Nephron (organoid): ENCODE results near the gene THADA.

Experiments
- H3K27ac Mint-ChIP-seq, 3 experiments: 2 replicates each; pipeline ENCODE4 v1.8.0; 2020; ENCODE audit warnings: mixed read lengths in 3 of 3, mild to moderate bottlenecking in 2 of 3, moderate library complexity in 1 of 3
- H3K27me3 Mint-ChIP-seq: 2 replicates; pipeline ENCODE4 v1.8.0; 2021; ENCODE audit warnings: low read depth, mild to moderate bottlenecking, moderate library complexity, mixed read lengths
- H3K36me3 Mint-ChIP-seq: 2 replicates; pipeline ENCODE4 v1.8.0; 2020; ENCODE audit warnings: low read depth, mixed read lengths
- H3K4me1 Mint-ChIP-seq: 2 replicates; pipeline ENCODE4 v1.8.0; 2020; ENCODE audit warnings: mixed read lengths
- H3K4me3 Mint-ChIP-seq, 3 experiments: 2 replicates each; pipeline ENCODE4 v1.8.0; 2020; ENCODE audit warnings: mild to moderate bottlenecking in 3 of 3, mixed read lengths in 3 of 3, moderate library complexity in 2 of 3
- H3K9me3 Mint-ChIP-seq: 2 replicates; pipeline ENCODE4 v1.8.0; 2020; ENCODE audit warnings: mixed read lengths
- TF ChIP-seq, protein P1 (sequence below), 3 experiments: fragments of 200-600 bp; sonication (generic); IDR thresholded peaks; one replicate each; pipeline ENCODE4 v1.5.0; 2021; ENCODE audit warnings: antibody characterized with exemption in 3 of 3; ENCODE audit not compliant: unreplicated experiment in 3 of 3

THADA gene

DNA sequence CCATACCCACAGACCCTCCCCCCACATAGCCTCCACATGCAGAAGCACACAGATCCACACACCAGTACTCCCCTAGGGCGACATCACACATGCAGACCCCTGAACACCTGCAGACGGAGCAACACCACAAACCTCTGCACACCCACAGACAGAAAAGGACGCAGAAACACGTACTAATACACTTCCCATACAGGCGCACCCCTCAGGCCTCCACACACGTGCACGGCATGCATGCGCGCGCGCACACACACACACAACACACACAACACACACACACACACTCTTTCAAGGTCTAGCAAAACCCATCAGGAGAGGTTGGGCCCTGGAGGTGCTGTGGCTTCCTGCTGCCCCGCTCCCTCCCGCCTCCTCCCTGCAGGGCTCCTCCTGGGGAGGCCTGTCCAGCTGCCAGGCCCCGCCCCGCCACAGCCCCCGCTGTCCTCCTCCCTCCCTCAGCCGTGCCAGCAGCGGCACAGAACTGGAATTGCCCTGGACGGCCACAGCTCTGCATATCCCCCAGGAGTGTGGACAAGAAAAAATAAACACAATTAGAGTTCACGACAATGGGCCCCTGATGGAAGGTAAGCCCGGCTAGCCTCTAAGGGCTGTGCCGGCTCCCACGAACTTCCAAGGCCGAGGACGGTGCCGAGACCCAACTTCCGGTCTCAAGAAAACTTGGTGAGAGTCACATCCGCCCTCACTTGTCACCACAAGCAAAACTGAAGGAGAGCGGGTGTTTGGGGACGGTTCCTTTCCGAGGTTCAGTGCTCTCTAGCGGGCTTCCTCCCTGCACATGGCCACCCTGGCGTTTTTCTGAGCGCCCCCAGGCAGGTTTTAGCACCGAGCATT lies 376.2 kb downstream of the THADA start:
- Mint-ChIP-seq H3K4me1 (peaks cover 66% of the 10 kb centered on the region), H3K9me3 (no peaks in the 10 kb centered on the region), H3K36me3 (peaks cover 17% of the 10 kb centered on the region), H3K27ac (peak overlapping the region; percentile 98 to 100 (median 99)), H3K4me3 (peak overlapping the region; percentile 83 to 91 (median 89)), H3K27me3 (no peaks in the 10 kb centered on the region)
- TF ChIP-seq, protein P1, sequence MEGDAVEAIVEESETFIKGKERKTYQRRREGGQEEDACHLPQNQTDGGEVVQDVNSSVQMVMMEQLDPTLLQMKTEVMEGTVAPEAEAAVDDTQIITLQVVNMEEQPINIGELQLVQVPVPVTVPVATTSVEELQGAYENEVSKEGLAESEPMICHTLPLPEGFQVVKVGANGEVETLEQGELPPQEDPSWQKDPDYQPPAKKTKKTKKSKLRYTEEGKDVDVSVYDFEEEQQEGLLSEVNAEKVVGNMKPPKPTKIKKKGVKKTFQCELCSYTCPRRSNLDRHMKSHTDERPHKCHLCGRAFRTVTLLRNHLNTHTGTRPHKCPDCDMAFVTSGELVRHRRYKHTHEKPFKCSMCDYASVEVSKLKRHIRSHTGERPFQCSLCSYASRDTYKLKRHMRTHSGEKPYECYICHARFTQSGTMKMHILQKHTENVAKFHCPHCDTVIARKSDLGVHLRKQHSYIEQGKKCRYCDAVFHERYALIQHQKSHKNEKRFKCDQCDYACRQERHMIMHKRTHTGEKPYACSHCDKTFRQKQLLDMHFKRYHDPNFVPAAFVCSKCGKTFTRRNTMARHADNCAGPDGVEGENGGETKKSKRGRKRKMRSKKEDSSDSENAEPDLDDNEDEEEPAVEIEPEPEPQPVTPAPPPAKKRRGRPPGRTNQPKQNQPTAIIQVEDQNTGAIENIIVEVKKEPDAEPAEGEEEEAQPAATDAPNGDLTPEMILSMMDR (IDR thresholded peaks at IDR 0.05; ENCODE audit: unreplicated experiment in 3 of 3), result no peak

DNA sequence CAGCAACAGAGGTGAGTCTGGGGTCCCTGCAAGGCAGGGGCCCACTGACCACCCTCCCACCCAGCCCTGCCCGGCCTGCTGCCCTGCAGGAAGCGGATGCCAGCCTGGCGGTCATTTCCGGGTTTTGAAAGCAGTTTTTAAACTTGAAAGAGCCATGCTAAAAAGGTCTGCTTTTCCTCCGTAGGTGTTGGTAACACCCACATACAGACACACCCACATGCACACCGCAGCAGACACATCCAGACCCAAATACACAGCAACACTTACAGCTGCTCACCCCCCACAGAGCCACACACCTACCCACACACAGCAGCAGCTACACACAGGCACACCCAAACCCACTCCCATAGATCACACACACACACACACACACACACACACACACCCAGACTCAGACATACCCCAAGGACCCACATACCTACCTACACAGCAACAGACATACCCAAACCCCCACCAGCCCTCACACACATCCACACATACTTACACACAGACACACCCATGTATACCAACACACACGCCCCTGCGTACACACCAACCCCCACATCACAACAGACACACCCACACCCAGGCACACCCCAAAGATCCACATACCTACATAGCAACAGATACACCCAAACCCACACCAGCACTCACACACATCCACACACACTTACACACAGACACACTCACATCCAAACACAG lies 377.0 kb downstream of the THADA start:
- Mint-ChIP-seq H3K4me3 (peak overlapping the region; percentile 83 to 91 (median 89)), H3K4me1 (peaks cover 66% of the 10 kb centered on the region), H3K27me3 (no peaks in the 10 kb centered on the region), H3K36me3 (peaks cover 12% of the 10 kb centered on the region), H3K9me3 (no peaks in the 10 kb centered on the region), H3K27ac (peak overlapping the region; percentile 98 to 100 (median 99))
- TF ChIP-seq, protein P1 (IDR thresholded peaks at IDR 0.05; ENCODE audit: unreplicated experiment in 3 of 3), result no peak

DNA sequence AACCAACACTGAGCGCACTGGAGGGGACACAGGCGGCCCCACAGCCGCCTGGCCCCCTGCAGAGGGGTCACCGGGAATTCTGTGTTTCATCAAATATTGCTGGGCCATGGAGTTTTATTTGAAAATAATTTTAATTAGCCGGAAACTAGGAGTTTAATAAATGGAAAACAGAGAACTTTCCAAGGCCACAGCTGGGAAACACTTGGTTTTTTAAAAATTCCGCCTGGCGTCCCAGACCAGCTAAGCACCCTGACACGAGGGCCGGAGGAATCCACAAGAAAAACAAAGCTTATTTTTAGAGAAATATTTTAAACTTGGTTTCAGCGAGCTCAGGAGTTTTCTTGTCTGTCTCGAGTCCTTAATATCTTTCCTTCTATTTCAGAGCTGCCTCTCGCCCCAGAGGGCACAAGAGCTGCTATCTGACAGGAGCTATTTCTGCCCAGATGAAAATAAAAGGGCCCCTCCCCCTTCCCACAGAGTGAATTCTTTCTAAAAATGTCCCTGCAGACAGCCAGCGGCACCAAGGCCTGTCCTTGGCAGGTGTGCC lies 377.6 kb downstream of the THADA start:
- TF ChIP-seq, protein P1 (IDR thresholded peaks at IDR 0.05; ENCODE audit: unreplicated experiment in 3 of 3), result peak in 2 of 3 experiments; percentile 22 to 23
- Mint-ChIP-seq H3K4me3 (peak overlapping the region; percentile 53 to 63 (median 63)), H3K36me3 (peaks cover 6% of the 10 kb centered on the region), H3K27me3 (no peaks in the 10 kb centered on the region), H3K9me3 (no peaks in the 10 kb centered on the region), H3K27ac (peak overlapping the region; percentile 98 to 100 (median 99)), H3K4me1 (peaks cover 66% of the 10 kb centered on the region)

DNA sequence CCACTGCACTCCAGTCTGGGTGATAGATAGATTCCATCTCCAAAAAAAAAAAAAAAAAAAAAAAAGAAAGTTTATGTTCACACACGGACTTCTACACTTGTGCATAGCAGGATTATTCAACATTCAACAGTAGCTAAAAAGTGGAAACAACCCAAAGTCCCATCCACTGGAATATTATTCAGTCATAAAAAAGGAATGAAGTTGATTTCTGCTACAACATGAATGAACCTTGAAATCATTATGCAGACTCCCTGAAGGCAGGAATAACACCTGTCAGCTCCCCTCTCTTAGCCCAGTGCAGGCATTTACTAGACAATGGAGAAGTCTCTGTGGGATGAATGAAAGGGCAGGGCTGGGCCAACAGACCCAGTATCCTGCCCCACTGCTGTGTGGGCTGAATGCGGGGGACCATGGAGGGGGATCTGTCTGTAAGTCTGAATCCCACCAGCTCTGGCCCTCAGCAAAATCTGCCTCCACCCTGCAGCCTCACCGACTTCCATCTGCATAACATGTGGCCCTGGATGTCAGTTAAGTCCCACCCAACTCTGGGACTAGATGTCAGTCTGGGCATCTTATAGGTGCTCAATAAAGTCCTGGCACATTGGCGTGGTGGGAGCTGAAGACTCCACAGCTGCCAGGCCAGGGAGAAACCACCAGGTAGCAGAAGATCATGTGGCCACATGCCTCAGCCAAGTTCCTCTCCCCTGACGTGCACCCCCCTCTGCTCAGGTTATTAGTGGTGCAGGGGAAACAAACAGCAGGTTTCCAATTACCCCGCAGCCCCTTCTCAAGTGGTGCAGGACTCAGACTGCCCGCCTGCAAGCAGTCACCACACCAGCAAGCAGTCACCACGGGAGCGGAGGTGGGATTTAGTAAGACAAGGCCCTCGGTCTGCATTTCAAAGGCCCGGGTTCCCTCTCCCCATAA lies 378.3 kb downstream of the THADA start:
- Mint-ChIP-seq H3K36me3 (peaks cover under 1% of the 10 kb centered on the region), H3K9me3 (no peaks in the 10 kb centered on the region), H3K4me1 (peaks cover 66% of the 10 kb centered on the region), H3K4me3 (peak overlapping the region; percentile 53 to 63 (median 63)), H3K27me3 (peaks cover 3% of the 10 kb centered on the region), H3K27ac (peak overlapping the region; percentile 98 to 100 (median 99))
- TF ChIP-seq, protein P1 (IDR thresholded peaks at IDR 0.05; ENCODE audit: unreplicated experiment in 3 of 3), result no peak

DNA sequence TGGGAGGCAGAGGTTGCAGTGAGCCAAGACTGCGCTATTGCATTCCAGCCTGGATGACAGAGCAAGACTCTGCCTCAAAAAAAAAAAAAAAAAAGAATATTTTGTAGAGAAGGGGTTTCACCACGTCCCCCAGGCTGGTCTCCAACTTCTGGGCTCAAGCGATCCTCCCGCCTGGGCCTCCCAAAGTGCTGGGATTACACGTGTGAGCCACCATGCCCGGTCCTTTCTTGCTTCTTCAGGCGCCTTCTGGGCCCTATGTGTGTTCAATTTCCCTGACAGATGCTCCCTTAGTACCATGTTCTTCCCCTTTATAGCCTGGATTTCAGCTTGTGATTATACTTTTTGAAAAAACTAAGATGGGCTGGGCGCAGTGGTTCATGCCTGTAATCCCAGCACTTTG lies 379.2 kb downstream of the THADA start:
- Mint-ChIP-seq H3K4me3 (no peak overlapping the region), H3K9me3 (no peaks in the 10 kb centered on the region), H3K36me3 (no peaks in the 10 kb centered on the region), H3K4me1 (peaks cover 61% of the 10 kb centered on the region), H3K27ac (peak overlapping the region in 2 of 3 experiments; percentile 59 to 70), H3K27me3 (peaks cover 3% of the 10 kb centered on the region)
- TF ChIP-seq, protein P1 (IDR thresholded peaks at IDR 0.05; ENCODE audit: unreplicated experiment in 3 of 3), result no peak
